ENCODE results near the gene CDK5.

Gene CDK5

DNA sequence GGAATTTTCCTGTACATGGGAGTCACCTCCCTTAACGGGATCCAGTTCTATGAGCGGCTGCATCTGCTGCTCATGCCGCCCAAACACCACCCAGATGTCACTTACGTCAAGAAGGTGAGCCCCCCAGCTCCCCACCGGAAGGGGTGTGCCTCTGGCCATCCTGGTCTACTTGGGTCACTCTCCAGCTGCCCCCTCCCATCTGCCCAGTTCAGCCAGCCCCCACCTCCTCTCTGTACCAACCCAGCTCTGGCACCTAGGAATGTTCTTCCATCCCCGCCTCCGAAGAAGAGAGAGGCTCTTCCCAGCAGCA lies 17.9 kb upstream of the CDK5 start:
- DNase-seq (ENCODE audit: insufficient read length, low spot score) (no peak), FAIRE-seq (no peak)

DNA sequence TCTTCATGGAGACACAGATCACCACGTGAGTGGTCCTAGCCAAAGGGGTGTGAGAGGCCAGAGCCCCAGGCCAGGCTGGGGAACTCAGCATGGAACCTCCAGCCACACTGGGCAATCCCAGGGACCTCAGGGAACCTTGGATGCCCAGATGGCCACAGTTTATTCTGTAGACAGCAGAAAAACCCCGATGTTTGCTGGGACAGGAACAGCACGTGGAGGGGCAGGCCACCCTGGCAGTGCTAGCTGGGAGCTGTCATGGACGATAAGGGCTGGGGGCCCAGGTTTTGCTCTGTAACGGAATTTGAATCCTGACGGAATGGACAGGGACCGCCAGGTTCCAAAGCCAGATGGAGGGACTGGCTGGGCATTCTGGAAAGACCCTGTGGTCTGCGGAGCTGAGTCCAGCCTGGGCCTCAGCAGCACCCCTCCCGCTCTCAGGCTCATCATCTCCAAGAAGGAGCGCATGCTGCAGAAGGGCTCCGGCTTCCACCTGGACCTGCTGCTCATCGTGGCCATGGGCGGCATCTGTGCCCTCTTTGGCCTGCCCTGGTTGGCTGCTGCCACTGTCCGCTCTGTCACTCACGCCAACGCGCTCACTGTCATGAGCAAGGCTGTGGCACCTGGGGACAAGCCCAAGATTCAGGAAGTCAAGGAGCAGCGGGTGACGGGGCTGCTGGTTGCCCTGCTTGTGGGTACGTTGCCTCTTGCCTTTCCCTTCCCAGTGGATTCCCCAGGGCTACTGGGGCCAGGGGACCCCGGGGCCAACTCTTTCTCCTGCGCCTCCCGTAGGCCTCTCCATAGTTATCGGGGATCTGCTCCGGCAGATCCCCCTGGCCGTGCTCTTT lies 17.3 kb upstream of the CDK5 start:
- FAIRE-seq: no peak

DNA sequence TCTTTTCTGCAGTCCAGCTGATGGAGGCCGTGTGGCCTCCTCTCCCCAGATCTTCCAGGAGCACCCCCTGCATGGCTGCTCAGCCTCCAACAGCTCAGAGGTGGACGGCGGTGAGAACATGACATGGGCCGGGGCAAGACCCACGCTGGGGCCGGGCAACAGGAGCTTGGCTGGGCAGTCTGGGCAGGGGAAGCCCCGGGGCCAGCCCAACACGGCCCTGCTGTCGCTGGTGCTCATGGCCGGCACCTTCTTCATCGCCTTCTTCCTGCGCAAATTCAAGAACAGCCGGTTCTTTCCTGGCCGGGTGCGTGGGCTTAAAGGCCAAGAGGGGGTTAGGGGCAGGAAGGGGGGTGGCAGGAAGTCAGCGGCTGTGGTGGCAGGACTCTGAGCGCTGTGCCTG lies 16.3 kb upstream of the CDK5 start:
- no peak for FAIRE-seq
- no peak for DNase-seq (ENCODE audit: insufficient read length, low spot score)

More for the DNA sequence above, 17.3 kb upstream of the CDK5 start:
- DNase-seq (ENCODE audit: insufficient read length, low spot score): no peak

DNA sequence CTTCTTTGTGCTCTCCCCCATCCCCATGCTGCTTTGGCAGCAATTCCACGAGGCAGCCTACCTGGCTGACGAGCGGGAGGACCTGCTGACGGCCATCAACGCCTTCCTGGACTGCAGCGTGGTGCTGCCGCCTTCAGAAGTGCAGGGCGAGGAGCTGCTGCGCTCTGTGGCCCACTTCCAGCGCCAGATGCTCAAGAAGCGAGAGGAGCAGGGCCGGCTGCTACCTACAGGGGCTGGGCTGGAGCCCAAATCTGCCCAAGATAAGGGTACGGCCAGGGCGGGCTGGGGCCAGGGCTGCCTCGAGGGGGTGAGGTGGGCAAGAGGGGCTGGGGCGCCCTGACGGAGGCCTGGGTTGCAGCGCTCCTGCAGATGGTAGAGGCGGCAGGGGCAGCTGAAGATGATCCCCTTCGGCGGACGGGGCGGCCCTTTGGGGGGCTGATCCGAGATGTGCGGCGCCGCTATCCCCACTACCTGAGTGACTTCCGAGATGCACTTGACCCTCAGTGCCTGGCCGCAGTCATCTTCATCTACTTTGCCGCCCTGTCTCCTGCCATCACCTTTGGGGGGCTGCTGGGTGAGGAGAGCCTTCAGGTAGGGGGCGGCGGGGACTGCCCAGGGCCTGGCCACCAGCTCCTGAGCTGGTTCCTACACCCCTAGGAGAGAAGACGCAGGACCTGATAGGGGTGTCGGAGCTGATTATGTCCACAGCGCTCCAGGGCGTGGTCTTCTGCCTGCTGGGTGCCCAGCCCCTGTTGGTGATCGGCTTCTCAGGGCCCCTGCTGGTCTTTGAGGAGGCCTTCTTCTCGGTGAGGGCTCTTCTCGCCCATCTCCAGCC lies 13.6 kb upstream of the CDK5 start:
- FAIRE-seq: no peak

DNA sequence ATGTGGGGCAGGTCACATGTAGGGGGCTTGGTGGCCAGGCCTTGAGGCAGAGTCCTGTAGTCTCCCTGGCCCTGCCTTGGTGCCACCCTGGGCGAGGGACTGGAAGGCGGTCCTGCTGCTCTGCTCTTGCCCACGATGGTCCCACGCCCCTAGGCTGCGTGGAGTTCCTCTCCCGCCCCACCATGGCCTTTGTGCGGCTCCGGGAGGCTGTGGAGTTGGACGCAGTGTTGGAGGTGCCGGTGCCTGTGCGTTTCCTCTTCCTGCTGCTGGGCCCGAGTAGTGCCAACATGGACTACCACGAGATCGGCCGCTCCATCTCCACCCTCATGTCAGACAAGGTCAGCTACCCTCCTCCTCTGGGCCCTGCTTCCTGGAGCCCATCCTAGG lies 12.9 kb upstream of the CDK5 start:
- FAIRE-seq: no peak
- no peak for DNase-seq (ENCODE audit: insufficient read length, low spot score)

More for the DNA sequence above, 13.6 kb upstream of the CDK5 start:
- no peak for DNase-seq (ENCODE audit: insufficient read length, low spot score)

DNA sequence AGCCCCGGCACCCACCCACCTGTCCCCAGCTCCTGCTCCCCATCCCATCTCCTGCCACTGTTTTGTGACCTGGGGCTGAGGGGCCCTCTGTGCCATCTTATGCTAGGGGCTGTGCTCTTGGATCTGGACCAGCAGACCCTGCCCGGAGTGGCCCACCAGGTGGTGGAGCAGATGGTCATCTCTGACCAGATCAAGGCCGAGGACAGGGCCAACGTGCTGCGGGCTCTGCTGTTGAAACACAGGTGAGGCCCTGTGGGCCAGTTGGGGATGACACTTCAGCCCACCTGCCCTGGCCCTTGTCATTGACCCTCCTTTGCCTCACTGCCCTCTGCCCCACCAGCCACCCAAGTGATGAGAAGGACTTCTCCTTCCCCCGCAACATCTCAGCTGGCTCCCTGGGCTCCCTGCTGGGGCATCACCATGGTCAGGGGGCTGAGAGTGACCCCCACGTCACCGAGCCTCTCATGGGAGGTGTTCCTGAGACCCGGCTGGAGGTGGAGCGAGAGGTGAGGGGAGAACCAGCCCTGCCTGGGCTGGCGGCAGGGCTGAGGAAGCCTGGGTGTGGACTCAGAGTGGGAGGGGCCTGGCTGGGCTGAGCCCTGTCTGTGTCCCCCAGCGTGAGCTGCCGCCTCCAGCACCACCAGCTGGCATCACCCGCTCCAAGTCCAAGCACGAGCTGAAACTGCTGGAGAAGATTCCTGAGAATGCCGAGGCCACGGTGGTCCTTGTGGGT lies 12.3 kb upstream of the CDK5 start:
- FAIRE-seq (no peak), DNase-seq (ENCODE audit: insufficient read length, low spot score) (no peak)

DNA sequence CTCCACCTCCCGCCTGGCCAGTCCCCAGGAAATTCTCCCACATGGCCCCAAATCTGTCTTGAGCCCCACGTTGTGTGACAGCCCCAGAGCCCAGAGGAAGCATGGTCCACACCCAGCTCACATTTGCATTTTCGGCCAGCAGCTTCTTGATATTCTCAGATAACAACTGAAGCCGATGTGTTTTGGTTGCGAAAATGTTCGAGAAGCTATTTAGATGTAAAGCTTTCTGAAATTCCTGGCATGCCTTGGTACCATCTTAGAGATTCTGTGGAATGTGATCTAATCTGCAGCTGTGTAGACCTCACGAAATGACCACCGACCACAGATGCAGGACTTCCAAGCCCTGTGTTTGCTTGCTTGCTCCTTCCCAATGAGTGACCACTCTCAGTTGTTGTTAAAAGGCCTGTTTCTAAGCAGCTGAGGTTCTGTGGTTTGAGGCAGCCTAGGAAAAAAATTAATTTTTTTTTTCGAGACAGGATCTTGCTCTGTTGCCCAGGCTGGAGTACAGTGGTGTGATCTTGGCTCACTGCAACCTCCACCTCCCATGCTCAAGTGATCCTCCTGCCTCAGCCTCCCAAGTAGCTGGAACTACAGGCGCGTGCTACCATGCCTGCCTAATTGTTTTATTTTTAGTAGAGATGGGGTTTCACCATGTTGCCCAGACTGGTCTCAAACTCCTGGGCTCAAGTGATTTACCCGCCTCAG lies 10.5 kb upstream of the CDK5 start:
- no peak for DNase-seq (ENCODE audit: insufficient read length, low spot score)
- no peak for FAIRE-seq

DNA sequence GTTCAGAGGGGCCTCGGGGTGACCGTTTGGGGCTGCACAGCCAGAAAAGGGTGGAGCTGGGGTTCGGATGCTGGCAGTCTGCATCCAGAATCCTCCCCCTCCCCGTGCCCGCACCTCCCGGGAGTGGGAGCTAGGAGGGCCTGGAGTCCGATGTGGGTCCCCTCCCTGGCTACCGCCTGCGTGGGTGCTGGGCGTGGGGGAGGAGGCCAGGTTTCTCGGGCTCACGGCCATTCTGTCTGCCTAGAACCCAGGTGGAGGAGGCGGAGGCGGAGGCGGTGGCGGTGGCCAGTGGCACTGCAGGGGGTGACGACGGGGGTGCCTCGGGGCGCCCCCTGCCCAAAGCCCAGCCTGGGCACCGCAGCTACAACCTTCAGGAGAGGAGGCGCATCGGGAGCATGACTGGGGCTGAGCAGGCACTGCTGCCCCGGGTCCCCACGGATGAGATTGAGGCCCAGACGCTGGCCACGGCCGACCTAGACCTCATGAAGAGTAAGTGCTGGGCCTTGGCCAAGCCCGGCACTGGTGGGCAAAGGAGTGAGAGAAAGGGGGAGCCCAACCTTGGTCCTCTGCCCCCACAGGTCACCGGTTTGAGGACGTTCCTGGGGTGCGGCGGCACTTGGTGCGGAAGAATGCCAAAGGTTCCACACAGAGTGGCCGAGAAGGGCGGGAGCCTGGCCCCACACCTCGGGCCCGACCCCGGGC lies 8.7 kb upstream of the CDK5 start:
- FAIRE-seq: no peak

DNA sequence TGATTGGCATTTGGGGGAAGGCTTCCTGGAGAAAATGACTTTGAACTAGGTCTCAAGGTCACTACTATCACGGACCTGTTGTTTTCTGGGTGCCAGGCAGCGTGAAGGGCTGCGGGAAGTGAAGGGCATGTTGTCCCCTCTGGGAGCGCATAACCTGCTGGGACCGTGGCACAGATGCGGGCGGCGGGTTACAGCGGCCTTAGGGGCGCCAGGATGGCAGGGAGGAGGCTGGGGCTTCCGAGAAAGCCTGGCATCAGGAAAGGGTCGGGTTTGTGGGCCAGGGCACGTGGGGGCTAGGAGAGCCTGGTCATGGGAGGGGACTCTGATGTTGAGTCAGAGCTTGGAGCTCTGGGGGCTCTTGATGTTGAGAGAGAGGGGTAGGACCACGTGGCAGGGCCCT lies 7.8 kb upstream of the CDK5 start:
- FAIRE-seq: no peak
- no peak for DNase-seq (ENCODE audit: insufficient read length, low spot score)

More for the DNA sequence above, 8.7 kb upstream of the CDK5 start:
- DNase-seq (ENCODE audit: insufficient read length, low spot score): no peak

DNA sequence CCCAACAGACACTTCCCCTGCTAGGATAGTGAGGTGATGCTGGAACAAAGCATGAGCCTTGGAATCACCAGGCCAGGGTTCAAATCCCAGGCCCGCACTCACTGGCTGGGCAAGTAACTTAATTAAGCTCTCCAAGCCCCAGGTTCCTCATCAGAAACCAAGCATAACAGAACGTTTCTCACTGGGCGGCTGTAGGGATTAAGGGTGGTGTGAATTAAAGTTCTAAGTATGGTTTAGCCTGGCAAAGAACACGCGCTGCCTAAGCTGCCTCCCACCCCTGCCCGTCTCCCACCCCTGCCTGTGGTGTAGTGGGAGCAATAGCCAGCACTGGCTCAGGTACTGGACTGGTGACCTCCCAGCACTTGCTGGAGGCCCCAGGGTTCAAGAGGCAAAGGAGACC lies 7.3 kb upstream of the CDK5 start:
- DNase-seq (ENCODE audit: insufficient read length, low spot score) (no peak), FAIRE-seq (no peak)

DNA sequence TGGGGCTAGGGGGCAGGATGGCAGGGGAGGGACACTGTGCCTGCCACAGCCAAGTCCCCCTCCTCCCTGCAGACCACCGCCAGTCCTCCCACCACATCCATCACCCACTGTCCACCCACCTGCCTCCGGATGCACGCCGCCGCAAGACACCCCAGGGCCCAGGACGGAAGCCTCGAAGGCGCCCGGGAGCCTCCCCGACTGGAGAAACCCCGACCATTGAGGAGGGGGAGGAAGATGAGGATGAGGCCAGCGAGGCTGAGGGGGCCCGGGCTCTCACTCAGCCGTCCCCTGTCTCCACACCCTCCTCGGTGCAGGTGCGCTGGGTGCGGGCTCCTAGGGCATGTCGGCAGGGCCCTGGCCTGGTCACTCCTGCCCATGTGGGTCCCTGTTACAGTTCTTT lies 6.8 kb upstream of the CDK5 start:
- DNase-seq (ENCODE audit: insufficient read length, low spot score): no peak
- no peak for FAIRE-seq

DNA sequence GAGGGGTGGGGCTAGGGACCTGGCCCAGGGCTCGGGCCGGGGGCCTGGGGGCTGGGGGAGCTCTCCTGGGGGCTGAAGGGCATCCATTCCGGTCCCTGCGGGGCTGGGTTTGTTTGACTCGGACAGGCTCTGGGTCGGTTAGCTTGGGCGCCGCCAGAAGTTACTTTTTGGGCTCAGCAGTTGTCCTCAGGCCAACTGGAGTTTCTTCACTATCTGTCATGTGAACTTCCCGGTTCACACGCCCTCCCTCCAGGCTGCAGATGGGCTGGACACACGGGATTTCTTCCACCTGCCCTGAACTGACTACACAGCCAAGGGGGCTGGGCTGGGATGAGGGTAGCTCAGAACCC lies 5.5 kb upstream of the CDK5 start:
- DNase-seq (ENCODE audit: insufficient read length, low spot score) (no peak), FAIRE-seq (no peak)

DNA sequence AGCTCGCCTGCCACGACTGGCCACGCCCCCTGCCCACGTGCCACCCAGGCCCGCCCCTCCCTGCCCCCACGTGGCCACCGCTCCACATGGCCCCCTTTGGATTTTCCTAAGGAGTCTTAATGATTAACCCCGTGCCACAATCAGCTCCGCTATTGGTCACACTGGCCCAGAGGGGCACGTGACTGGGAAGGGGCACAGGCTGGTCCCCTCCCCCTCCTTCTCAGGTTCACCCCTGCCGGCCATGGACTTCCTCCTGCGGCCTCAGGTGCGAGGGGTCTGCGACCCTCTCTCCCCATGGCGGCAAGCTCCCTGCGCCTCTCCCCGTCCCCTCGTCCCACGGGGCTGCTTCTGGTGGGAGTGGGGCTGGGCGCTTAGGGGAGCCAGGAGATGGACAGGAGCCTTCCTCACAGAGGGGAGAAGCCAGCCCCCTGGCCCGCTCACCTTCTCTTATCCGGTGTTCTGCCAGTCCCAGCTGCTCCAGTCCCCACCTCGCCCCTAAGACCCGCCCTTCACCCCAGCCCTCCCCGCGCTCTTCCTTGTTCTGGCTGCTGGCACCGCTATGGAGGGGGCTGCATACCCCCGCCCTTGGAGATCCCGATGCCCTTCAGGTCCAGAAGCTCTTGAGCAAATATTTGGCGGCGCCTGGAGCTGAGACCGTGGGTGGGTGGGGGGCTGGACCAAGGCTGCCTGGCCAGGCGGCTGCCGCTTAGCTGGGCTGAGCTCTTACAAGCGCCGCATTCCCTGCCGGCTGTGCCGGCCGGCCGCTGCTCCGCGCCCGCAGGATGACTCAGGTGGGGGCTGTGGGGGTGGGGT lies 4.9 kb upstream of the CDK5 start:
- FAIRE-seq (no peak), DNase-seq (ENCODE audit: insufficient read length, low spot score) (no peak)

DNA sequence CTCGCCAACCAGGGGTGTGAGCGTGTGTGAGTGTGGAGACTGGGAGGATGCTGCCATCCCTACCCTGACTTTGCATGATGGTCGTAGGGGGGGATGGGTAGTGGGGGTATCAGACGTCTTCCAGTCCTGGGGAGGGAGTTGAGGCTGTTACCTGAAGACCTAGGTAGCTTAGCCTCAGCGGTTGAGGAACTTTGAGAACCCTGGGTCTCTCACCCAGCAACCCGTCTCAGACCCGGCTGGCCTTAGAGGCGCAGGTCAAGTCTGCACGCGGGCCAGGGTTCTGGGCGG lies 4.4 kb upstream of the CDK5 start:
- no peak for DNase-seq (ENCODE audit: insufficient read length, low spot score)

DNA sequence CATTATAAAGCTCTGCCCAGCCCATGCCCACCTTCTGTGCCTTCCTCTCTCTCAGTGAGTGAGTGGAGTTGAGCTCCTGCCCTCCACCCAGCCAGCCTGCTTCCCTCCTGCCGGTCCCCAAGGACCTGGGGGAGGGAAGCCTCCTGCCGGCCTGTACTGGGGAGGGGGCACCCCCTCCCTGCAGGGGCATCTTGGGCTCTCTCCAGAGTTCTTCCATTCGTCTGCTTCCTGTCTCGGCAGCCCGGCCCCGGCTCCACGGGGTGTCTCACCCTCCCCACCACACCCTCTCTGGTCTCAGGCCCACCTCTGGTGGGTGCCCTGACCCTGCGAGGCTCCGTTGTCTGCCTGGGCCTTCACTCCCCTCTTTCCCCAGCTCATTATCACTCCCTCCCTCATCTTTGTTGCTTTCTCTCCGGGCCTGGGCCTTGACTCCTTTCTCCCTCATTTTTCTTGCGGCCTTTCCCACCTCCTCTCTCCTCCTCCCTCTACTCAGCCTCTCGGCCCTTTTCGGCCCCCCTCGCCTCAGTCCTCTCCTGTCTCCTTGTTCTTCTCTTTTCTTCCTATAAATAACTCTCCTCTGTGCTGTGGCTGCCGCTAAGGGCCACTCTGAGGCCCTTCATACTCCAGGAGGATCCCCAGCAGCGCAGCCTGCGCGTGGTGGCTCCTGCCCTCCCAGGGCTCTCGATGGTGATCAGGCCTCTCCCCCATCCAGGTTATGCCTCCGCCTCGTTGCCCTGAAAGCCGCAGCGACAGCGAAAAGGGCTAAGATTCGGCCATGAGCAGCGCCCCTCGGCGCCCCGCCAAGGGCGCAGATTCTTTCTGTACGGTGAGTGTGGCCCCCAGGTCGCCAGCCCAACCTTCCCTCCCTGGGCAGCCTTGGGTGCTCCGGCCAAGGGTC lies 3.8 kb upstream of the CDK5 start:
- FAIRE-seq (no peak), DNase-seq (ENCODE audit: insufficient read length, low spot score) (no peak)

More for the DNA sequence above, 4.4 kb upstream of the CDK5 start:
- FAIRE-seq: no peak

DNA sequence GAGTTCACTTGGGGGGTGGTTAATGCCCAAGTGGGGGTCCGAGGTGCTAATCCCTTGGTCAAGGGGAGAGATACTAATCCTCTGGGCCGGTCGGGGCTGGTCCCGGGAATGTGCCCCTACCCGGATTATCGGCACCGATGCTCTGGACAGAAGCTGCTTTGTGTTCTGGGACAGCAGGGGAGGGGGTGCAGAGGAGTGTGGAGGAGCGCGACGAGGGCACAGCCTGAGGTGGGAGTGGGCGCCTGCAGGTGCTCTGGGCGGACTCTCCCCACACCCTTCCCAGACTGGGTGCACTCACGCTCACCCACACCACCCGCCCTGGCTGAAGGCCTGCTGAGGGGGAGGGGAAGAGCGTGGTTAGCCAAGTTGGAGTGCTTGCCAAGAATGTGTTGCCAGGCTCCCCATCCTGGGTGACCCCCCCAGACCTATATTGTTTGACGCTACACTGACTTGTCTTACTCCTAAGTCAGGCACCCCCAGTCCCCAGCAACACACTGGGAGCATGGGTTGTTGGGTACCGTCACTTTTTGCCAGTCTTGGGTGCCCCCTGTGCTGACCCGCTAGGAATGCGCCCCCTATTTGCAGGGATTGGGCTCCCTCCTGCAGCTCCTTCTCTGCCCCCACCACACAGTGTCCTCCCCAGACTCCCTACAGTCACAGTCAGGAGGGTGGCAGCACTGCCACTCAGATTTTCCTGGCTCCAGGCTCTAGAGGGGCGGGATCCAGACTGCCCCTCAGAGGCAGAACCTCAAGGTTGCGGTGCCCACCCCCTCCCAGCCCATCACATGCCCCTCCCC lies 2.9 kb upstream of the CDK5 start:
- no peak for DNase-seq (ENCODE audit: insufficient read length, low spot score)
- FAIRE-seq: no peak

DNA sequence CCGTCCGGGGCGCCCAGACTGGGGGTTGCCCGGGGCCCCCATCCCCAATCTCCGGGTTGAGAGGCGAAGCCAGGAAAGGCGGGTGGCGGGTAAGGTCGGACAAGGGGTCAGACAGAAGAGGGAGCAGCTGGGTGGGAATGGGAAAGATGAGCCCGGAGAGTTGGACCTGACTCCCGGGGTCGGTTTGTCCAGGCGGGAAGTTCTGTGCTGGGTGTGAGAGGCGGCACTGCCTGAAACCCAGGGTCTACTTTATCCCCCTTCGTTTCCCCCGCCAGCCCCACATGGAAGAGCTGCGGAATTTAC lies 2.4 kb upstream of the CDK5 start:
- DNase-seq (ENCODE audit: insufficient read length, low spot score): no peak
- no peak for FAIRE-seq

Measured in GM19239 (cell line).